Left renal pelvis (tissue), 4 donors: ENCODE data around the gene SHE. TPM values are rescaled to one million over a fixed set of nuclear protein-coding genes. Genes with fewer than 3 reads are reported as not detected.

Experiments used
- DNase-seq, 4 donors: peaks; one replicate each; pipeline ENCODE4 v3.0.0-alpha.2; 2013; ENCODE audit warnings: low read depth in 4 of 4, low spot score in 3 of 4
- polyA plus RNA-seq, 4 donors: library from polyadenylated mRNA; unstranded; fragments of 120-200 nt; gene quantifications; one replicate each; pipeline ENCODE4 v1.2.1, GENCODE V29; 2013; ENCODE audit not compliant: insufficient read length in 4 of 4

Gene SHE
- polyA plus RNA-seq, 4 donors, result 8.5 to 11.3 (median 10.6) TPM

DNA sequence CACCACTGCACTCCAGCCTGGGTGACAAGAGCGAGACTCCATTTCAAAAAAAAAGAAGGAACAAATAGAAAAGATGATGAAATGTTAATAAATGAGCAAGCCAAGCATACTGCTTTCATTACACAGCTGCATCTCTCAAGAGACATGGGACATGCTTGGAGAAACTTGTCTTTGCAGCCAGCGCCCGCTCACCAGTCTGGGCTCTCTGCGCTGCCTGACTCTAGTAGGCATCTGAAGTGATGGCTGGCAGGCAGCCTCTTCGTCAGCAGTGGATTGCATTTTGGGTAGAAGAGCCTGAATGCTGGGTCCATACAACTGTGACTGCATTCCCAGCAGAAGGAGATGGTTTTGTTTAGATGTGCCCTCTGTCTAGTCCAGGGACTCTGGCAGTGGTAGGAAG, 49.1 kb downstream of the SHE start:
- no peak for DNase-seq

DNA sequence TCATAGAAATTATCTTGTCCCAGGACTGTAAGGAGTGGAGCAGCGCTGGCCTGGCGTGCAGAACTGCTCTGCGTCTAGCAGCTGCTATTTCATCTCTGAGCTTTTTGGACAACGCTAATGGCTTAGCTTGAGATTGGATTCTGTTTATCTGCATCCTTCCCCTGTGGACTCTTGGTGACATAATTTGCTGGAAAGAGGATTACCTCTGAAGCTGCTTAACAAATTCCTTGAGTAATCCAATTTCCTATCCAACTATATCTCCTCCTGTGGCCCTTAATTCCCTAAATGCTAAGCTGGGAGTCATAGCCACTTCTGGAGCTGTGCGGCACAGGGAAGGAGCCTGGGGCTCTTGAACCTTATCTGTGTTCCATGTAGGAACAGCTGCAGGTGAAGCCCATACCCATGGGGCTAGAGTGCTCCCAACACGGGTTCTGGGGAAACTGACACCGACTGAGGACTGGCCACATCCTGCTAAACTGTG, 53.8 kb downstream of the SHE start:
- DNase-seq, result no peak

DNA sequence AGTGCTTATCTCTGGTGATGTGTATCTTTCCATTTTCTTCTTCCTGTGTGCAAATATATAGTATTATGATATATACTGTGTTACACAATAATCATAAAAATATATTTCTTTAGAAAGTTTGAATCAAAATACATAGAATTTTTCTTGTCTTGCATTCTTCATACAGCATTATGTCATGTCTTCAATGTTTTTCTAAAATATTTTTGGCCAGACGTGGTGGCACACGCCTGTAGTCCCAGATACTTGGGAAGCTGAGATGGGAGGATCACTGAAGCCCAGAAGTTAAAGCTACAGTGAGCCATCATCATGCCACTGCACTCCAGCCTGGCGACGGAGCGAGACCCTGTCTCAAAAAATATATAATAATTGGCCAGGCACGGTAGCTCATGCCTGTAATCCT, 55.4 kb downstream of the SHE start:
- no peak for DNase-seq

GRCh38 chr1:154446292-154446691, 55.9 kb downstream of the SHE start:
- DNase-seq, result no peak

GRCh38 chr1:154445040-154445472, 57.2 kb downstream of the SHE start:
- no peak for DNase-seq

GRCh38 chr1:154443274-154444013, 58.8 kb downstream of the SHE start:
- DNase-seq, result no peak

DNA sequence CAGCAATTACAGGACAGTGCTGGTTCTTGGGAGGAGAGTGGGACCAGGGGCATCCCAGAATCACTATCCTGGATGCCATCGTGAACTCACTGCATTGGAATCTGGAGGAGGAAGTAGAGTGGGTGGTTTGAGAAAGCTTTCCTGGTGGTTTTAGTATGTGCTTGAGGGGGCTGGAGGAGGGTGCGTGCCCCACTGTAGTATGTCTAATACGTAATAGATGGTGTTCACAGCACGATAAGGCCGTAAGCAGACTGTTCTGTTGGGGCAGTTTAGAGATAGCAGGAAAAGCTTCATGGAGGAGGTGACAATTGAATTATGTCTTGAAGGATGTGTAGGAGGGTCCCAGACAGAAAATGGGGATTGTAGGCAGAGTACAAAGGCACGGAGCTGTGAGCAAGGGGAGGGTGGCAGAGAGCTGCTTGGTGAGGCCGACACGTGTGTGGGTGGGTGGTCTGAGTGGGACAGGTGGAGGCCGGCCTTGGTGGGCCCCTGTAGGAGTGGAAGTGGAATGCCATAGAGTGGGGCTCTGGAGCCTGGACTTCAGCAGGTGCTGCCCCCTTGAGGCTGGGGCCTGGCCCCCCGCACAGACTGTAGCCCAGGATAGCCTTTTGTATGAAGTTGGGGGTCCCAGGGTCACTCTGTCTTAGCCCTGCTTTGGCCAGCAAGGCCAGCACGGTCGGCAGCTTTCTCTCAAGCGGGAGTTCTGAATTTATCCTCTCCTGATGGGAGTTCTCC, 60.0 kb downstream of the SHE start:
- no peak for DNase-seq

- no peak for DNase-seq
Measured at GRCh38 chr1:154441241-154441888, 60.8 kb downstream of the SHE start.

GRCh38 chr1:154440036-154440804, 62.0 kb downstream of the SHE start:
- no peak for DNase-seq

DNA sequence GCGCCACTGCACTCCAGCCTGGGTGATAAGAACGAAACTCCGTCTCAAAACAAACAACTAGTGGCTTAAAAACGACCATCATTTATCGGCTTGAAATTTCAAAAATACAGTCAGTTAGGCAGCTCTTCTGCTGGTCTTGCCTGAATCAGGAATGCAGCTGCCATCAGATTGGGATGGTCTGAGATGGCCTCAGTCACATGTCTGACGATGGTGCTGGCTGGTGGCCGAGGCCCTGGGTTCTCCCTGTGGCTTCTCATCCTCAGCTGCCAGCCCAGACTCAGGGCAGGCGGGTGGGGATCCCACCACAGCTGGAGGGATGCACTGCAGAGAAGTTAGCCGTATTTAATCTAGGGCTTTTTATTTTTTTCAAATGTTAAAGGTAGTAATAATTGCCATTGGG, 65.8 kb downstream of the SHE start:
- DNase-seq, result no peak

DNA sequence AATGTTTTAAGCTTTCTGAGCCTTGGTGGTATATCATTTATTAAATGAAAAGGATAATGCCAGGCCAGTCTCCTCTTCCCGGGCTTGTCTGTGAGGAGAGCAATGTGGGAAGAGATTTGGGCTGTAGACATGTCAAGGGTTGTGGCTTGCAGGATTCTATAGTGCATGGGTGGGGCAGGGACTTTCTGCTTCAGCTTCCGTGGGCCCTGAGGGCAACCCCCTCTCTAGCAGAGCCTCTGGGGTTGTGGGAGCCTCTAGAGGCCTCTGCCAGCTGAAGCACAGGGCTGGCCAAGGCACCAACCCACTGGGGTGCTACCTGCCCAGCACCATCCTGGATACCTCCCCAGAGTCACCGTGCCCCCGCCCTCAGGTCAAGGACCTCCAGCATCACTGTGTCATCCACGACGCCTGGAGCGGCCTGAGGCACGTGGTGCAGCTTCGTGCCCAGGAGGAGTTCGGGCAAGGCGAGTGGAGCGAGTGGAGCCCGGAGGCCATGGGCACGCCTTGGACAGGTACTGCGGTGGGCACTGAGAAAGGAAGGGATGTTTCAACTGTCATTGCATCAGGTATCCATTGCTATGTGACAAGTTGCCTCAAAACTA, 66.5 kb downstream of the SHE start:
- no peak for DNase-seq

DNA sequence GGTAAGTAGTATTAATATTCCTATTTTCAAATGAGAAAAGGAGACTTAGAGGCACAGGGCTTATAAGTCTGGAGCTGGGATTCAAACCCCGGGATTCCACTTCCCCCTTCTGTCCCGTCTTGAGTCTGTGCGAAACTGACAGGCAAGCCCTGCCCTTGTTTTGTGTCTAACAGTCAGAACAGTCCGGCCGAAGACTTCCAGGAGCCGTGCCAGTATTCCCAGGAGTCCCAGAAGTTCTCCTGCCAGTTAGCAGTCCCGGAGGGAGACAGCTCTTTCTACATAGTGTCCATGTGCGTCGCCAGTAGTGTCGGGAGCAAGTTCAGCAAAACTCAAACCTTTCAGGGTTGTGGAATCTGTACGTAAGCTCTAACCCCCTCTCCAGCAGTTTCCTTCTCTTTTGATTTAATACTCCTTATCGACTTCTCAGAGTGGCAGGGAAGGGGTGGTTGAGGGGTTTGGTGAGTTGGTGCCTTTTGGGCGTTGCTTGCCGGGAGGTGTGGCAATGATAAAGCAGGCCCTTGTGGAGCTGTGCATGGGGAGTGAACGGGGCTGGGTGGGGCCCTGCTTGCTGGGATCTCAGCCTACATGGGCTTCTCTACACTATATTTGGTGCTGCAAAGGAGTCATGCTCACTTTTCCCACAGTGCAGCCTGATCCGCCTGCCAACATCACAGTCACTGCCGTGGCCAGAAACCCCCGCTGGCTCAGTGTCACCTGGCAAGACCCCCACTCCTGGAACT, 67.7 kb downstream of the SHE start:
- DNase-seq, result no peak

DNA sequence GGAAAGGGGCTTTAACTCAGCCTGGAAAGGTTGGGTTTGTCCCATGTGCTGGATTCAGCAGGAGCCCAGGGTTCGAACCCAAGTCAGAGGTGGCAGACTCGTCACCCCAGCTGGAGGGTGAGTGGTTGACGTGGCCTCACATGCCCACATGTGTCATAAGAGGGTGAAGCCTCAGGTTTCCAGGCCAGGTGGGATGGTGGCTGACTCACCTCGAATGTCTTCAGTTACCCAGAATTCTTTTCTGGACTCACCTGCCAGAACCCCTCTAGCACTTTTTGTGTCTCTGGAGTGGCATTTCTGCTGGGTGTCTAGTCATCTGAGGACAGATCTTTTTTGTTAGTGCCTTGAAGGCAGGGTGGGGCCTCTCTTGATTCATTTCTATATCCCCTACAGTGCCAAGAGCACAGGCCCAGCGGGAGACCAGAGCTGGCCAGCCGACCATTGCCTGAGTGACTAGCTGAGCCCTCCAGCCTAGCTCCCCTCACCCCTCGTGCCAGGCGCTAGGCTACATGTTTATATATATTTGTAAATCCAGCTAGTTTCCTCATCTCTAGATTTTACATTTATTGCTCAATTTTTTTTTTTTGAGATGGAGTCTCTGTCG, 68.9 kb downstream of the SHE start:
- no peak for DNase-seq

- no peak for DNase-seq
Measured at GRCh38 chr1:154431586-154432373, 70.4 kb downstream of the SHE start.

- no peak for DNase-seq
Measured at GRCh38 chr1:154430903-154431302, 71.3 kb downstream of the SHE start.

GRCh38 chr1:154429841-154430611, 72.2 kb downstream of the SHE start:
- DNase-seq, result no peak
